Epithelial cell of esophagus (primary cell): ENCODE data around the gene FHIT.
A peak's percentile ranks its signal among the peaks of the same experiment; 100 is the strongest.

Experiments used
- DNase-seq: peaks from one replicate; pipeline ENCODE4 v3.0.0; 2010; ENCODE audit warnings: low read depth
- H3K4me3 ChIP-seq: 2 replicates; pipeline ENCODE4 v1.5.1; 2011; ENCODE audit warnings: mild to moderate bottlenecking, low read length, control low read depth
- TF ChIP-seq, protein P1 (sequence below): IDR thresholded peaks from 2 replicates; pipeline ENCODE4 v1.5.1; 2011; ENCODE audit warnings: low read depth, mild to moderate bottlenecking, low read length, control low read depth, inconsistent platforms; ENCODE audit not compliant: insufficient read depth; ENCODE audit errors: missing control alignments

Gene FHIT

GRCh38 chr3:59816312-59816711 lies 1434.9 kb downstream of the FHIT start:
- TF ChIP-seq, protein P1, sequence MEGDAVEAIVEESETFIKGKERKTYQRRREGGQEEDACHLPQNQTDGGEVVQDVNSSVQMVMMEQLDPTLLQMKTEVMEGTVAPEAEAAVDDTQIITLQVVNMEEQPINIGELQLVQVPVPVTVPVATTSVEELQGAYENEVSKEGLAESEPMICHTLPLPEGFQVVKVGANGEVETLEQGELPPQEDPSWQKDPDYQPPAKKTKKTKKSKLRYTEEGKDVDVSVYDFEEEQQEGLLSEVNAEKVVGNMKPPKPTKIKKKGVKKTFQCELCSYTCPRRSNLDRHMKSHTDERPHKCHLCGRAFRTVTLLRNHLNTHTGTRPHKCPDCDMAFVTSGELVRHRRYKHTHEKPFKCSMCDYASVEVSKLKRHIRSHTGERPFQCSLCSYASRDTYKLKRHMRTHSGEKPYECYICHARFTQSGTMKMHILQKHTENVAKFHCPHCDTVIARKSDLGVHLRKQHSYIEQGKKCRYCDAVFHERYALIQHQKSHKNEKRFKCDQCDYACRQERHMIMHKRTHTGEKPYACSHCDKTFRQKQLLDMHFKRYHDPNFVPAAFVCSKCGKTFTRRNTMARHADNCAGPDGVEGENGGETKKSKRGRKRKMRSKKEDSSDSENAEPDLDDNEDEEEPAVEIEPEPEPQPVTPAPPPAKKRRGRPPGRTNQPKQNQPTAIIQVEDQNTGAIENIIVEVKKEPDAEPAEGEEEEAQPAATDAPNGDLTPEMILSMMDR, result no peak
- DNase-seq, result peak; percentile 79
- no peak overlapping the region for H3K4me3 ChIP-seq

DNA sequence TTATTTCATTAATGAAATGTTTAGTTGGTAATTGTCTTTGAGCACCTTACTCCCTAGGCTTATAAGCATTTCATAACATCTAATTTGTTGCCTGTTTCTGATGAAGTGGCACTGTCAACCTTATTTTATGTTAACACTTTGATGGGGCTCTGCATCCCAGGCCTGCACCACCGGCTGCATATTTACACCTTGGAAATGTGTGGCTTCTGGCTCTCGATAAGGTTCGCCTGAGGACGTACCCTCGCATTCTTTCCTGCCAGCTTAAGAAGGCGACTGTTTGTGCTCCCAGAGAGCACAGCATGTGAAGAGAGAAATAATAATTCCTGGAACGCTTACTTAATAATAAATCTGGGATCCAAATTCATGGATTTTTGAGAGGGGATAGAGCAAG lies 1438.1 kb downstream of the FHIT start:
- no peak for DNase-seq
- H3K4me3 ChIP-seq, result no peak overlapping the region
- TF ChIP-seq, protein P1, result no peak

GRCh38 chr3:59812237-59813147 lies 1438.8 kb downstream of the FHIT start:
- TF ChIP-seq, protein P1, result no peak
- DNase-seq, result no peak
- no peak overlapping the region for H3K4me3 ChIP-seq

GRCh38 chr3:59811160-59811559 lies 1440.1 kb downstream of the FHIT start:
- TF ChIP-seq, protein P1, result no peak
- DNase-seq, result no peak
- H3K4me3 ChIP-seq, result no peak overlapping the region

- H3K4me3 ChIP-seq, result no peak overlapping the region
- TF ChIP-seq, protein P1, result no peak
- no peak for DNase-seq
Measured at GRCh38 chr3:59810606-59811005, 1440.6 kb downstream of the FHIT start.

- peak; percentile 59 for DNase-seq
- TF ChIP-seq, protein P1, result peak; percentile 61
- H3K4me3 ChIP-seq, result no peak overlapping the region
Measured at GRCh38 chr3:59809710-59810444, 1441.4 kb downstream of the FHIT start.
